ACC112 (cell line): ENCODE data around the gene GJA3.
"Not testable (repeated sequence)": the region's sequence is repeated elsewhere in the genome, so short reads cannot be mapped to it uniquely, and the experiment has no call there.

Source experiments
- H2AFZ ChIP-seq: fragments of 200-600 bp; sonication (generic); one replicate; pipeline ENCODE4 v1.6.0; 2017; ENCODE audit warnings: antibody characterized with exemption, low read length; ENCODE audit not compliant: unreplicated experiment
- H3K27ac ChIP-seq: fragments of 200-600 bp; sonication (generic); 2 replicates; pipeline ENCODE4 v1.5.1; 2014; ENCODE audit warnings: low read depth, mild to moderate bottlenecking, antibody characterized with exemption, low read length, moderate library complexity
- H3K27me3 ChIP-seq: fragments of 200-600 bp; sonication (generic); 2 replicates; pipeline ENCODE4 v1.6.1; 2014; ENCODE audit warnings: mild to moderate bottlenecking, antibody characterized with exemption, low read length, moderate library complexity, mixed read lengths; ENCODE audit not compliant: insufficient read depth
- H3K36me3 ChIP-seq: fragments of 200-600 bp; sonication (generic); 2 replicates; pipeline ENCODE4 v1.6.1; 2016; ENCODE audit warnings: mild to moderate bottlenecking, antibody characterized with exemption, low read length, moderate library complexity, mixed read lengths; ENCODE audit not compliant: insufficient read depth
- H3K4me1 ChIP-seq: fragments of 200-600 bp; sonication (generic); one replicate; pipeline ENCODE4 v1.6.1; 2016; ENCODE audit warnings: low read length, mixed read lengths; ENCODE audit not compliant: insufficient read depth, unreplicated experiment, control insufficient read depth
- H3K4me3 ChIP-seq: fragments of 200-600 bp; sonication (generic); 2 replicates; pipeline ENCODE4 v1.5.1; 2014; ENCODE audit warnings: mild to moderate bottlenecking, low read depth, low read length
- H3K79me2 ChIP-seq: fragments of 200-600 bp; sonication (generic); one replicate; pipeline ENCODE4 v1.6.0; 2016; ENCODE audit warnings: low read length; ENCODE audit not compliant: control insufficient read depth, unreplicated experiment, insufficient read depth

GJA3 gene

GRCh38 chr13:20165417-20166257 lies 4.8 kb upstream of the GJA3 start:
- peaks cover 31% of the 10 kb centered on the region for H3K27me3 ChIP-seq
- H3K36me3 ChIP-seq, result no peaks in the 10 kb centered on the region

GRCh38 chr13:20161951-20162300 lies 1.1 kb upstream of the GJA3 start:
- H3K36me3 ChIP-seq, result no peaks in the 10 kb centered on the region

More at GRCh38 chr13:20165417-20166257, 4.8 kb upstream of the GJA3 start:
- H2AFZ ChIP-seq, result no peak overlapping the region
- H3K4me1 ChIP-seq, result no peaks in the 10 kb centered on the region
- H3K4me3 ChIP-seq, result no peak overlapping the region
- H3K79me2 ChIP-seq, result no peaks in the 10 kb centered on the region
- no peak overlapping the region for H3K27ac ChIP-seq

GRCh38 chr13:20161275-20161950 lies 561 bp upstream of the GJA3 start:
- H3K4me3 ChIP-seq, result peak overlapping the region; percentile 79
- peaks cover 4% of the 10 kb centered on the region for H3K4me1 ChIP-seq
- H2AFZ ChIP-seq, result peak overlapping the region; percentile 83
- peaks cover 43% of the 10 kb centered on the region for H3K27me3 ChIP-seq
- H3K36me3 ChIP-seq, result no peaks in the 10 kb centered on the region
- no peaks in the 10 kb centered on the region for H3K79me2 ChIP-seq
- no peak overlapping the region for H3K27ac ChIP-seq

More at GRCh38 chr13:20161951-20162300, 1.1 kb upstream of the GJA3 start:
- Histone ChIP-seq H3K79me2 (no peaks in the 10 kb centered on the region), H3K4me1 (peaks cover 4% of the 10 kb centered on the region), H3K27me3 (peaks cover 48% of the 10 kb centered on the region), H3K4me3 (peak overlapping the region; percentile 79), H3K27ac (no peak overlapping the region), H2AFZ (no peak overlapping the region)

- H3K4me3 ChIP-seq, result peak overlapping the region; percentile 79
- no peak overlapping the region for H2AFZ ChIP-seq
- H3K4me1 ChIP-seq, result peaks cover 4% of the 10 kb centered on the region
- H3K27ac ChIP-seq, result no peak overlapping the region
- H3K27me3 ChIP-seq, result peaks cover 39% of the 10 kb centered on the region
- H3K36me3 ChIP-seq, result no peaks in the 10 kb centered on the region
- H3K79me2 ChIP-seq, result no peaks in the 10 kb centered on the region
Measured at GRCh38 chr13:20159646-20160305, 1.1 kb downstream of the GJA3 start.

- H3K27me3 ChIP-seq, result peaks cover 35% of the 10 kb centered on the region
- H3K4me3 ChIP-seq, result no peak overlapping the region
- H3K36me3 ChIP-seq, result no peaks in the 10 kb centered on the region
- no peaks in the 10 kb centered on the region for H3K79me2 ChIP-seq
- H2AFZ ChIP-seq, result no peak overlapping the region
- H3K27ac ChIP-seq, result no peak overlapping the region
- H3K4me1 ChIP-seq, result peaks cover 4% of the 10 kb centered on the region
Measured at GRCh38 chr13:20157151-20157796, 3.6 kb downstream of the GJA3 start.

- Histone ChIP-seq H3K27ac (no peak overlapping the region), H3K4me3 (no peak overlapping the region), H3K27me3 (peaks cover 29% of the 10 kb centered on the region), H2AFZ (no peak overlapping the region), H3K4me1 (peaks cover 4% of the 10 kb centered on the region), H3K36me3 (no peaks in the 10 kb centered on the region), H3K79me2 (no peaks in the 10 kb centered on the region)
Measured at GRCh38 chr13:20156702-20157101, 4.2 kb downstream of the GJA3 start.

- H3K4me1 ChIP-seq, H2AFZ ChIP-seq, H3K27ac ChIP-seq, H3K4me3 ChIP-seq, H3K79me2 ChIP-seq, H3K27me3 ChIP-seq, H3K36me3 ChIP-seq: not testable (repeated sequence)
Measured at GRCh38 chr13:20153290-20153689, 7.6 kb downstream of the GJA3 start.

- H3K4me3 ChIP-seq, result no peak overlapping the region
- no peaks in the 10 kb centered on the region for H3K79me2 ChIP-seq
- H3K4me1 ChIP-seq, result no peaks in the 10 kb centered on the region
- H3K36me3 ChIP-seq, result no peaks in the 10 kb centered on the region
- H2AFZ ChIP-seq, result no peak overlapping the region
- 0 out of 2 replicates have a peak, but pooled peaks cover 6% of the 10 kb centered on the region for H3K27me3 ChIP-seq
- H3K27ac ChIP-seq, result no peak overlapping the region
Measured at GRCh38 chr13:20151612-20152011, 9.2 kb downstream of the GJA3 start.

GRCh38 chr13:20151016-20151415 lies 9.8 kb downstream of the GJA3 start:
- H3K4me1 ChIP-seq, result no peaks in the 10 kb centered on the region
- no peaks in the 10 kb centered on the region for H3K36me3 ChIP-seq
- H3K27me3 ChIP-seq, result 0 out of 2 replicates have a peak, but pooled peaks cover 6% of the 10 kb centered on the region
- no peaks in the 10 kb centered on the region for H3K79me2 ChIP-seq
- H3K27ac ChIP-seq, result no peak overlapping the region
- H2AFZ ChIP-seq, result no peak overlapping the region
- H3K4me3 ChIP-seq, result no peak overlapping the region

- Histone ChIP-seq H3K4me3 (no peak overlapping the region), H3K4me1 (no peaks in the 10 kb centered on the region)
Measured at GRCh38 chr13:20150561-20150960, 10.3 kb downstream of the GJA3 start.

More at GRCh38 chr13:20150561-20150960, 10.3 kb downstream of the GJA3 start:
- Histone ChIP-seq H3K27ac (no peak overlapping the region), H3K27me3 (0 out of 2 replicates have a peak, but pooled peaks cover 6% of the 10 kb centered on the region), H3K36me3 (no peaks in the 10 kb centered on the region), H2AFZ (no peak overlapping the region), H3K79me2 (no peaks in the 10 kb centered on the region)
